NCI-H146 (cell line): ENCODE measurements around the gene SLC66A2.

Experiments
- DNase-seq: peaks from one replicate; lab custom pipeline; 2025; lab: John Stamatoyannopoulos, UW

SLC66A2 gene

GRCh38 chr18:79971211-79971952 is 19.9 kb upstream of the SLC66A2 start:
- no peak for DNase-seq

DNA sequence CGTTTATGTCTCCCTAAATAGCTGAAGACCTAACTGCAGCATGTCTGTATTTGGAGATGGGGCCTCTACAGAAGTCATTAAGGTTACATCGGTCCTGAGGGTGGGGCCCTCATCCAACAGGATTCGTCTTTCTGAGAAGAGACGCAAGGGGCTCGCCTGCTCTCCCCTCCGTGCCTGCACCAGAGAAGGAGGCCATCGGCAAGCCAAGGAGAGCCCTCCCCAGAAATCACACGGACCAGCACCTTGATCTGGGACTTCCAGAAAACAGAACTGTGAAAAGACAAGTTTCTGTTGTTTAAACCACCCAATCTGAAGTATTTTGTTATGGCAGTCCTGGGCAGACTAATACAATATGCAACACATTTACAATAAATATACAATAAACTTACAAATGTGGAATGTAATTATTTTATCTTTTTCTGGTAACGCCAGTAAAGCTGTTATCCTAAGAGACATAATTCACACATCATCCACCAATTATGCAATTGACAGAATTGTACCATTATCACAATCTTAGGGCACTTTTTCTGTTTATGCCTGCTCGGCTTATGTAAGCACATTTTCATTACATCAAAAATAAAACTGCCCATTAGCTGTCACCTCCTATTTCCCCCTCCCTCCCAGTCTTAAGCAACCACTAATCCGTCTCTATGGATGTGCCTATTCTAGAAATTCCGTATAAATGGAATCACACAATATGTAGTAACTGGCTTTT is 19.1 kb upstream of the SLC66A2 start:
- DNase-seq, result no peak

DNA sequence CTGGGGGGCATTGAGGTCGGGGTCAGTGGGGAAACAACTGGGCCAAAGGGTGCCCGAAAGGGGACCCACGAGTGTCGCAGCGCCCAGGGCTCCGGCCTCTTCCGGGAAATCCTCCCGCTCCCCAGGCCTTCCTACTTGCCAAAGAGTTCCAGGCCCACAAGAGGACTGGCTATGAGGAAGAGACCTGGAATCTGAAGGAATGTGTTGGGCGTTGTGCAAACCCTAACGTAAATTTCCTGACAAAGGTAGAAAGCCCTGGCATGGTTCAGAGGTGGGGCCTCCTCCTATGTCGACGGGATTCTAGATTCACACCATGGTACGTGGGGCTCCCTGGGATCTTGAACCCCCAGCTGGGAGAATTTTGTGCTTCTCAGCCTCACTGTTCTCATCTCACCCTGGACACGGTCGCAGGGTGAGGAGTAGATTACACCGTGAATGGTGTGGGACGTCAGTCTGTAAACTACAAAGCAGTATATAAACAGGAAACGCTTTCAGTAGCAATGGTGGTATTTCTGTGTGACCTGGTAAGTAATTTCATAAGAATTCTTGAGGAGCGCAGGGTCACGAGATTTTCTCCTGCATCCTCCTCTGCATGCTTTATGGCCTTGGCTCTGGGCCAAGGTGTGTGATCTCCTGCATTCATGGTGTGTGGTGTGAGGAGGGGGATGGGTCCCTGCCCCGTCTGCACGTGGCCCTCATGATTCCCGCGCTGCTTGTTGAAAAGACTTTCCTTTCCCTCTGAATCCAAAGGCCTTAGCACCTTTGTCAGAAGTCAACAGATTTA is 13.9 kb upstream of the SLC66A2 start:
- peak; percentile 41 for DNase-seq

- DNase-seq, result peak; percentile 87
Observed at GRCh38 chr18:79964330-79965118, 13.1 kb upstream of the SLC66A2 start, which contains the start of gene HSBP1L1. Gene HSBP1L1, plus strand, starts transcription at chr18:79964643. Its CDS starts 93 bp downstream, at chr18:79964736.

DNA sequence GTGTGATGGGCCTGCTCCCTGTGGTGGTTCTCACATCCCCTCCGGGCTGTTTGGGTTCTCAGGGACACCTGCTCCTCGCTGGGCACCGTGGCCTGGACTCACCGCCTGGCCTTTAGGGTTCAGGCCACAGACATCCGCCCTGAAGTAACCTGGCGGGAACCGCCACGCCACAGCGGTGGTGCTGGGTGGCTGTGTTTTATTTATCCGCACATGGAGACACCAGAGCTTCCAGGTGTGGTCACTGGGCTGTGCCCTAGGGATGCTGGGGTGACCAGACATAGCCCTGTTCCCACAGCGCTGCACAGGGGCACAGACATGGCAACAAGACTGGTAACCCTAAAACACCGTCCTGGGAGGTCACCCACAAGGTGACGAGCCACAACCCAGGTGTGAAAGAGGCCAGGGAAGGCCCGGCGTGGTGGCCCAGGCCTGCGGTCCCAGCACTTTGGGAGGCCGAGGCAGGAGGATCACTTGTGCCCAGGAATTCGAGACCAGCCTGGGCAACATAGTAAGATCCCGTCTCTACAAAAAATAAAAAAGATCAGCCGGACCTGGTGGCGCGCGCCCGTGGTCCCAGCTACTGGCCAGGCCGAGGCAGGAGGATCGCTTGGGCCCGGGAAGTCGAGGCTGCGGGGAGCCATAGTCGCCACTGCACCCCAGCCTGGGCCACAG is 12.3 kb upstream of the SLC66A2 start:
- DNase-seq, result no peak

GRCh38 chr18:79962835-79963657 is 11.6 kb upstream of the SLC66A2 start:
- no peak for DNase-seq

- DNase-seq, result no peak
Observed at GRCh38 chr18:79962311-79962710, 10.9 kb upstream of the SLC66A2 start.

- no peak for DNase-seq
Observed at GRCh38 chr18:79961527-79962291, 10.3 kb upstream of the SLC66A2 start.

DNA sequence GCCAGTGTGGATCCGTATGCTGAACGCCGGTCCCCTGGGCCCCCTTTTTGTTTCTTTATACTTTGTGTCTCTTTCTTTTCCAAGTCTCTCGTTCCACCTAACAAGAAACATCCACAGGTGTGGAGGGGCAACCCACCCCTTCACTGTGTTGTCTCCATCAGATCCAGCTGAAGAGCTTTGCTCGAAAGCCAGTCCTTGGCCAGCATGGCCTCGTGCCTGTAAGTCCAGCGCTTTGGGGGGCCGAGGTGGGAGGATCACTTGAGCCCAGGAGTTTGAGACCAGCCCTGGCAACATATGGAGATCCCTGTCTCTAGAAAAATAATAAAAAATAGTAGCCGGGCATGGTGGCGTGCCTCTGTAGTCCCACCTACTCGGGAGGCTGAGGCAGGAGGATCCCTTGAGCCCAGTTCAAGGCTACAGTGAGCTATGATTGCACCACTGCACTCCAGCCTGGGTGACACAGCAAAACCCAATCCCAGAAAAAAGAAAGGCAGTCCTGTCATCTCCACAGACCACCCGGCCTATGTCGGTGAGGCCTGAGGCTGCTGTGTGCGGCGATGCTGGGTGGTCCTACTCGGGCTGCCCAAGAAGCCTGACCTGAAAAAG is 9.6 kb upstream of the SLC66A2 start:
- DNase-seq, result no peak

GRCh38 chr18:79960161-79960801 is 8.8 kb upstream of the SLC66A2 start:
- DNase-seq, result peak; percentile 71

GRCh38 chr18:79958981-79959380 is 7.5 kb upstream of the SLC66A2 start:
- DNase-seq, result no peak

- DNase-seq, result no peak
Observed at GRCh38 chr18:79956276-79956675, 4.8 kb upstream of the SLC66A2 start.

DNA sequence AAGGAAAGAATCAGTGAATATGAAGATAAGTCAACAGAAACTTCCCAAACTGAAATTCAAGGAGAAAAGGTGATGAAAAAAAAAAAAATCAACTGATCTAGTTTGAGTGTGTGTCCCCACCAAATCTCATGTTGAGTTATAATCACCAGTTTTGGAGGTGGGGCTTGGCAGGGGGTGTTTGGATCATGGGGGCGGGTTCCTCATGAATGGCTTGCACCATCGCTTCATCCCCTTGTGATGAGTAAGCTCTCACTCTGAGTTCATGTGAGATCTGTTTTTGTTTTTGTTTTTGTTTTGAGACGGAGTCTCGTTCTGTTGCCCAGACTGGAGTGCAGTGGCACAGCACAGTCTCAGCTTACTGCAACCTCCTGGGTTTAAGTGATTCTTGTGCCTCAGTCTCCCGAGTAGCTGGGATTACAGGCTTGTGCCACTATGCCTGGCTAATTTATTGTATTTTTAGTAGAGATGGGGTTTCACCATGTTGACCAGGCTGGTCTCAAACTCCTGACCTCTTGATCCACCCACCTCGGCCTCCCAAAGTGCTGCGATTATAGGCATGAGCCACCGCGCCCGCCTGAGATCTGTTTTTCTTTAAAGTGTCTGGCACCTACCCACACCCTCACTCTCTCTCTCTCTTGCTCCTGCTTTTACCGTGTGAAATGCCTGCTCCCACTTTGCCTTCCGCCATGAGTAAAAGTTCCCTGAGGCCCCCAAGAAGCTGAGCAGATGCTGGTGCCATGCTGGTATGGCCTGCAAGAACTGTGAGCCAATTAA is 4.0 kb upstream of the SLC66A2 start:
- DNase-seq, result no peak

- no peak for DNase-seq
Observed at GRCh38 chr18:79954791-79955190, 3.3 kb upstream of the SLC66A2 start.

- DNase-seq, result no peak
Observed at GRCh38 chr18:79953971-79954651, 2.7 kb upstream of the SLC66A2 start.

- peak; percentile 71 for DNase-seq
Observed at GRCh38 chr18:79952996-79953559, 1.6 kb upstream of the SLC66A2 start.

- no peak for DNase-seq
Observed at GRCh38 chr18:79952456-79952995, 1.1 kb upstream of the SLC66A2 start.
